ENCODE measurements around the gene GRAMD1B. TPM values are rescaled to one million over a fixed set of nuclear protein-coding genes. Genes with fewer than 3 reads are reported as not detected.

Gene GRAMD1B
- total RNA-seq, 1 donor from 2014 or later, result 8.8 TPM

DNA sequence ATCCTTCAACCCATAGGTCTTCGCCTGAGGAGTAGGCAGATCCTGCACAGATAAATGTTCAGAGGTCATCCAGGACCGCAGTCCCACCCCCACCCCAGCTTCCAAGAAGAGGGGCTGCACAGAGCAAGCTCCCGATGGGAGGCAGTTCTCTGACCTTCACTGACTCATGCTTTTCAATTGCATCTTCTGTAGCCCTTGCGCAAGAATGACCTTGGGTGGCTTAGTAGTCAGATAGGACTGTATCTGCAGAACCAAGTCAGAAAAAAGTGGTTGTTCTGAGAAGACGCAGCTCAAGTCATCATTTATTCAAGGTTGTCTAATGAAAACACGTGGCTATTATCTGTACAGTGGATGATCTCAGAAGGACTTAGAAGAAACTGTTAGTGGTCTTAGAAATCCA lies 16.4 kb upstream of the GRAMD1B start:
- H3K27me3 ChIP-seq (ENCODE audit: control insufficient read depth, insufficient read depth, low read length), result peaks cover 5% of the 10 kb centered on the region
- TF ChIP-seq, protein P1, sequence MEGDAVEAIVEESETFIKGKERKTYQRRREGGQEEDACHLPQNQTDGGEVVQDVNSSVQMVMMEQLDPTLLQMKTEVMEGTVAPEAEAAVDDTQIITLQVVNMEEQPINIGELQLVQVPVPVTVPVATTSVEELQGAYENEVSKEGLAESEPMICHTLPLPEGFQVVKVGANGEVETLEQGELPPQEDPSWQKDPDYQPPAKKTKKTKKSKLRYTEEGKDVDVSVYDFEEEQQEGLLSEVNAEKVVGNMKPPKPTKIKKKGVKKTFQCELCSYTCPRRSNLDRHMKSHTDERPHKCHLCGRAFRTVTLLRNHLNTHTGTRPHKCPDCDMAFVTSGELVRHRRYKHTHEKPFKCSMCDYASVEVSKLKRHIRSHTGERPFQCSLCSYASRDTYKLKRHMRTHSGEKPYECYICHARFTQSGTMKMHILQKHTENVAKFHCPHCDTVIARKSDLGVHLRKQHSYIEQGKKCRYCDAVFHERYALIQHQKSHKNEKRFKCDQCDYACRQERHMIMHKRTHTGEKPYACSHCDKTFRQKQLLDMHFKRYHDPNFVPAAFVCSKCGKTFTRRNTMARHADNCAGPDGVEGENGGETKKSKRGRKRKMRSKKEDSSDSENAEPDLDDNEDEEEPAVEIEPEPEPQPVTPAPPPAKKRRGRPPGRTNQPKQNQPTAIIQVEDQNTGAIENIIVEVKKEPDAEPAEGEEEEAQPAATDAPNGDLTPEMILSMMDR (IDR thresholded peaks at IDR 0.05; ENCODE audit: insufficient read depth, low read length, poor library complexity, severe bottlenecking), result no peak
- no peak for DNase-seq (ENCODE audit: low read depth)
- H3K36me3 ChIP-seq (ENCODE audit: control insufficient read depth, insufficient read depth, low read length), result no peaks in the 10 kb centered on the region
- H3K4me3 ChIP-seq (ENCODE audit: low read depth, low read length), result no peak overlapping the region

DNA sequence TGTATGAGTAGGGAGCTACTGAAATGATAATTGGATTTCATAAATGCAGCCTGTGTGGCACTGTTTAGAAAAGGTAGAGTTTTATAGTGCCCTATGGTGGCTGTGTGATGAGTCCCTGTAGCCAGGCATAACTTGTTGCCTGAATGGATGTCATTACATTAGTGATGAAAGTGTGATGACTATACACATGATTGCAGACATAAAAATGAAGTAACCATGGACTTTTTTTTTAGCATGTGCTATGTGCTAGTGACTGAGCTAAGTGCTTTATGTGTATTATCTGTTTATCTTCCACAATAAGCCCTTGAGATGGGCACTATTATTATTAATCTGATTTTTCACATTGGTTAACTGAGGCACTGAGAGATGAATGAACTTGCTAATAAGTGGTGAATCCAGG lies 13.5 kb upstream of the GRAMD1B start:
- DNase-seq (ENCODE audit: low read depth), result no peak
- TF ChIP-seq, protein P1 (IDR thresholded peaks at IDR 0.05; ENCODE audit: insufficient read depth, low read length, poor library complexity, severe bottlenecking), result no peak
- Histone ChIP-seq H3K36me3 (ENCODE audit: control insufficient read depth, insufficient read depth, low read length) (no peaks in the 10 kb centered on the region), H3K4me3 (ENCODE audit: low read depth, low read length) (no peak overlapping the region), H3K27me3 (ENCODE audit: control insufficient read depth, insufficient read depth, low read length) (peaks cover 3% of the 10 kb centered on the region)

DNA sequence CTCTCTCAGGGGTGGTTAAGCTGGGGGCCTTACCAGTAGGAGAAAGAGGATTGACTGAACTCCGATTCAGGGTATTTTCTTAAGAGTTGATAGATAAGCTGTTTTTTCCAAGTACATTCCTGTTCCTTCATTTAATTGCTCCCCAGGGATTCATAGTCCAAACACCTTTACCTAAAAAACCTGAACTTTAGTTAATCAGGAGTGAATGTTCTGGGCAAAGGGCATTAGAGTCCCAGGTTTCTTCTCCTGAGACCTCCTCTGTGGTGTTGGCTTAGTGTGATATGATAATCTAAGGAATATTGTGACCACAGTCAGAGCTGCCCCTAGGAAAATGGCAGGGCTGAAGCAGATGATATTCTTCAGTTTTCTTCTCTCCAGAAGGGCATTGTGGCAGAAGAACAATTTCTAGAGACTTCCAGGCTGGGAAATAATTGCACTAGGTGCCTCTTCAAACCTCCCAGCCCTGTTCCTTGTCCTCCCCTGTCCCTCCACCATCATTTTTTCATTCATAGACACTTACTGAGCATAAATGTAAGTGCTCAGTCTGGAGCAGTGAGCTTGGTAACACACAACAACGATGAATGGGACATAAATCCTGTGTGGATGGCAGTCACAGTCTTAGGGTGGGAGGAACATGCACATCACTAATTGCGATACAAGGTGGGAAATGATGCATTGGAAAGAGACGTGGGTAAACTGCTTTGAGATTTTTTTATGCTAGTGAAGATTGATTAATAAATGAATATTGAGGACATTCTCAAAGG lies 11.5 kb upstream of the GRAMD1B start:
- DNase-seq (ENCODE audit: low read depth), result no peak
- no peak overlapping the region for H3K4me3 ChIP-seq (ENCODE audit: low read depth, low read length)
- no peaks in the 10 kb centered on the region for H3K36me3 ChIP-seq (ENCODE audit: control insufficient read depth, insufficient read depth, low read length)
- TF ChIP-seq, protein P1 (IDR thresholded peaks at IDR 0.05; ENCODE audit: insufficient read depth, low read length, poor library complexity, severe bottlenecking), result no peak
- peaks cover 6% of the 10 kb centered on the region for H3K27me3 ChIP-seq (ENCODE audit: control insufficient read depth, insufficient read depth, low read length)

DNA sequence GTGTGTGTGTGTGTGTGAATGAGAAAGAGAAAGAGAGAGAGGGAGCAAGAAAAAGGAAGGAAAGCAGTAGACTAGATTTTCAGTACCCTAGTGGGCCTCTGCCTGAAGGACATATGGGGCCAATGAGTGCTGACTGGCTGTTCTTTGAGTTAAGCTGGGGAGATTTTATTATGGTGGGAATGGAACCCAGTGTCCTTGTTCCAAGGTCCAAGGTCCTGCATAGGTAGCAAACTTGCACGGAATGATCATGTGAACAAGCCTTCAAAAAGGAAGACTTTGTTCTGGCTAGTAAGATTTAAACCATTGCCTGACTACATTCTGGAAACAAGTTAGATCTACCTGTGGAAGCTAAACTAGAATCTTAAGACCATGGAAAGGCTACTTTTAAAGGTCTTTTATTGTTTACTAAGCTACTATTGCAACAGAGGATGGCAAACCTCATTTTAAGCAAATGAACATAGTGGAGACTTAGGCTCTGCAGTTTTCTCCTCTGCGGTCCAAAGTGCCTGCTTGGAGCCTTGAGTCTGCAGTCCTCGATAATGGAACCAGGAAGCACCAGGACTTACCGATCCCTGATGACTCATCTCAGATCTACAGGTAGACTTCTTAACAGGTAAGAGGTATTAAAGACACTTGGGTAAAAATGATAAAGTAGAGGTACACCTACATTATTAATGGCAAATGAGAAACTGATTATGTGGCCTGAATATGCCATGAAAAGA lies 10.2 kb upstream of the GRAMD1B start:
- TF ChIP-seq, protein P1 (IDR thresholded peaks at IDR 0.05; ENCODE audit: insufficient read depth, low read length, poor library complexity, severe bottlenecking), result no peak
- Histone ChIP-seq H3K36me3 (ENCODE audit: control insufficient read depth, insufficient read depth, low read length) (no peaks in the 10 kb centered on the region), H3K27me3 (ENCODE audit: control insufficient read depth, insufficient read depth, low read length) (peaks cover 6% of the 10 kb centered on the region), H3K4me3 (ENCODE audit: low read depth, low read length) (no peak overlapping the region)
- DNase-seq (ENCODE audit: low read depth), result no peak

DNA sequence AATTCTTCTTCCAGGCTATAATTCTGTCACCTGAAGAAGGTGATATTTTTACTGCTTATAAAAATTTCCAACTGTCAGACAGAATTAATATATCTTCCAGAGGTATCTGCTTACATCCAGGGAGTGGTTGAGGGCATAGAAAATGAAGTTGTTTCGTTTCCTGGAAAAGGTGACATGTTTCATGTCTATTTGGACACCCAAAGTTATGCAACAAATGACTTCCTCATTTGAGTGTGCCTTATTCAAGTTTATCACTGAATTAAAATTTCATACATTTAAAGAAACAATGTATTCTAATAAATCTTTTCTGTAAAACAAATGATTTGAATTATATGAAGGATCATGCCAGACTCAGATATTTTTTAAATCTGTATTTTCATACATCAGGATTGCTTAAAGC lies 8.5 kb upstream of the GRAMD1B start:
- TF ChIP-seq, protein P1 (IDR thresholded peaks at IDR 0.05; ENCODE audit: insufficient read depth, low read length, poor library complexity, severe bottlenecking), result no peak
- H3K27me3 ChIP-seq (ENCODE audit: control insufficient read depth, insufficient read depth, low read length), result peaks cover 12% of the 10 kb centered on the region
- no peak for DNase-seq (ENCODE audit: low read depth)
- H3K36me3 ChIP-seq (ENCODE audit: control insufficient read depth, insufficient read depth, low read length), result no peaks in the 10 kb centered on the region
- H3K4me3 ChIP-seq (ENCODE audit: low read depth, low read length), result no peak overlapping the region
